ENCODE results near the gene STK31.

DNA sequence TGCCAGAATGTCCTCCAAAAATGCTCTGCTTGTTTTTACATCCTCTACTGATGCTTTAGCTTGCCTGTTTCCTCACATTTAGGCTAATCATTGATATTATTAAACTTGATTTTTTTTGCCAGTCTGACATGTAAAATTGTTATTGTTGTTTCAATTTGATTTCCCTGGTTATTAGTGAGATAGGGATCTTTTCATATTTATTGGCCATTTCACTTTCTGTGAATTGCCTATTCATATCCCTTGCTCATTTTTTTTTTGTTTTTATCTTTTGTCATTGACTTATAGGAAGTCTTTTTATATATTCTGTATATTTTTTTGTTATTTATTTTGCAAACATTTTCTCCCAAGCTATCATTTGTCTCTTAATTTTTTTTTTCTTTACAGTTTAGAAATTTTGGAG is 16.8 kb upstream of the STK31 start:
- no peak for TF ChIP-seq CREB1 (IDR thresholded peaks at IDR 0.05; ENCODE audit: low read depth)
- TF ChIP-seq TAF1 (IDR thresholded peaks at IDR 0.05; ENCODE audit: low read depth) = no peak
- TF ChIP-seq FOXM1 (IDR thresholded peaks at IDR 0.05; ENCODE audit: borderline replicate concordance, low read depth) = no peak
- no peak for TF ChIP-seq MAX (IDR thresholded peaks at IDR 0.05)
- TF ChIP-seq, protein P1, sequence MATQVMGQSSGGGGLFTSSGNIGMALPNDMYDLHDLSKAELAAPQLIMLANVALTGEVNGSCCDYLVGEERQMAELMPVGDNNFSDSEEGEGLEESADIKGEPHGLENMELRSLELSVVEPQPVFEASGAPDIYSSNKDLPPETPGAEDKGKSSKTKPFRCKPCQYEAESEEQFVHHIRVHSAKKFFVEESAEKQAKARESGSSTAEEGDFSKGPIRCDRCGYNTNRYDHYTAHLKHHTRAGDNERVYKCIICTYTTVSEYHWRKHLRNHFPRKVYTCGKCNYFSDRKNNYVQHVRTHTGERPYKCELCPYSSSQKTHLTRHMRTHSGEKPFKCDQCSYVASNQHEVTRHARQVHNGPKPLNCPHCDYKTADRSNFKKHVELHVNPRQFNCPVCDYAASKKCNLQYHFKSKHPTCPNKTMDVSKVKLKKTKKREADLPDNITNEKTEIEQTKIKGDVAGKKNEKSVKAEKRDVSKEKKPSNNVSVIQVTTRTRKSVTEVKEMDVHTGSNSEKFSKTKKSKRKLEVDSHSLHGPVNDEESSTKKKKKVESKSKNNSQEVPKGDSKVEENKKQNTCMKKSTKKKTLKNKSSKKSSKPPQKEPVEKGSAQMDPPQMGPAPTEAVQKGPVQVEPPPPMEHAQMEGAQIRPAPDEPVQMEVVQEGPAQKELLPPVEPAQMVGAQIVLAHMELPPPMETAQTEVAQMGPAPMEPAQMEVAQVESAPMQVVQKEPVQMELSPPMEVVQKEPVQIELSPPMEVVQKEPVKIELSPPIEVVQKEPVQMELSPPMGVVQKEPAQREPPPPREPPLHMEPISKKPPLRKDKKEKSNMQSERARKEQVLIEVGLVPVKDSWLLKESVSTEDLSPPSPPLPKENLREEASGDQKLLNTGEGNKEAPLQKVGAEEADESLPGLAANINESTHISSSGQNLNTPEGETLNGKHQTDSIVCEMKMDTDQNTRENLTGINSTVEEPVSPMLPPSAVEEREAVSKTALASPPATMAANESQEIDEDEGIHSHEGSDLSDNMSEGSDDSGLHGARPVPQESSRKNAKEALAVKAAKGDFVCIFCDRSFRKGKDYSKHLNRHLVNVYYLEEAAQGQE (IDR thresholded peaks at IDR 0.05; ENCODE audit: low read depth) = no peak
- no peak for TF ChIP-seq YY1 (IDR thresholded peaks at IDR 0.05; ENCODE audit: low read depth)
- no peak for TF ChIP-seq CEBPB (IDR thresholded peaks at IDR 0.05)
- TF ChIP-seq NFIC (IDR thresholded peaks at IDR 0.05) = no peak
- TF ChIP-seq RAD21 (IDR thresholded peaks at IDR 0.05; ENCODE audit: low read depth) = no peak
- TF ChIP-seq, protein P2, sequence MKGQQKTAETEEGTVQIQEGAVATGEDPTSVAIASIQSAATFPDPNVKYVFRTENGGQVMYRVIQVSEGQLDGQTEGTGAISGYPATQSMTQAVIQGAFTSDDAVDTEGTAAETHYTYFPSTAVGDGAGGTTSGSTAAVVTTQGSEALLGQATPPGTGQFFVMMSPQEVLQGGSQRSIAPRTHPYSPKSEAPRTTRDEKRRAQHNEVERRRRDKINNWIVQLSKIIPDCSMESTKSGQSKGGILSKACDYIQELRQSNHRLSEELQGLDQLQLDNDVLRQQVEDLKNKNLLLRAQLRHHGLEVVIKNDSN (IDR thresholded peaks at IDR 0.05) = no peak
- TF ChIP-seq EP300 (IDR thresholded peaks at IDR 0.05; ENCODE audit: borderline replicate concordance) = no peak

Measured in Ishikawa (cell line).